ENCODE measurements around the gene HES4.

Gene HES4

GRCh38 chr1:1043411-1043810, 43.5 kb upstream of the HES4 start:
- TF ChIP-seq ZBTB7A (IDR thresholded peaks at IDR 0.05; ENCODE audit: low read depth) (no peak), YY1 (IDR thresholded peaks at IDR 0.05; ENCODE audit: low read depth) (no peak), FOXM1 (IDR thresholded peaks at IDR 0.05; ENCODE audit: borderline replicate concordance, low read depth) (no peak), CEBPB (IDR thresholded peaks at IDR 0.05) (no peak), TEAD4 (IDR thresholded peaks at IDR 0.05) (no peak), NFIC (IDR thresholded peaks at IDR 0.05) (no peak), TCF12 (IDR thresholded peaks at IDR 0.05; ENCODE audit: low read depth) (no peak), MAX (IDR thresholded peaks at IDR 0.05) (no peak), CREB1 (IDR thresholded peaks at IDR 0.05; ENCODE audit: low read depth) (no peak), EP300 (IDR thresholded peaks at IDR 0.05; ENCODE audit: borderline replicate concordance) (no peak), TAF1 (IDR thresholded peaks at IDR 0.05; ENCODE audit: low read depth) (no peak), RAD21 (IDR thresholded peaks at IDR 0.05; ENCODE audit: low read depth) (no peak), EGR1 (IDR thresholded peaks at IDR 0.05) (no peak), REST (IDR thresholded peaks at IDR 0.05; ENCODE audit: low read depth) (no peak)
- TF ChIP-seq, protein P1, sequence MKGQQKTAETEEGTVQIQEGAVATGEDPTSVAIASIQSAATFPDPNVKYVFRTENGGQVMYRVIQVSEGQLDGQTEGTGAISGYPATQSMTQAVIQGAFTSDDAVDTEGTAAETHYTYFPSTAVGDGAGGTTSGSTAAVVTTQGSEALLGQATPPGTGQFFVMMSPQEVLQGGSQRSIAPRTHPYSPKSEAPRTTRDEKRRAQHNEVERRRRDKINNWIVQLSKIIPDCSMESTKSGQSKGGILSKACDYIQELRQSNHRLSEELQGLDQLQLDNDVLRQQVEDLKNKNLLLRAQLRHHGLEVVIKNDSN (IDR thresholded peaks at IDR 0.05), result no peak

DNA sequence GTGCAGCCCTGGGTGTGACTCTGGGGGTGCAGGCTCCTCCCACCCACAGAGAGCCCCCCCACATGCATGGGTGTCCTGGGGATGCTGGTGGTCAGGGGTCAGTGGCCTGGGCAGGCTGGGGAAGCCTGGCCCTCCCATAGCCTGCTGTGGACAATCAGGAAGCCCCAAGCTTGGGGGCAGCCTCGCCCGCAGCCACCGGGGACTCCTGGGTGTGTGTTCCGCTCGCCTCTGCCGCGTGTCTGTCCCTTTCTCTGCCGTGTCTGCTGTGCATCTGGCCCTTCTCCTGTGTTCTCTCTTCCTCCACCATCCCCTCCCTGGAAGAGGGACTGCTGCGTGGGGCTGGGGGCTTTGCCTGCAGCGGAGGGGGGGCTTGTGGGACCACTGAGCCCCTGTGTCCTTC, 42.9 kb upstream of the HES4 start:
- TF ChIP-seq TEAD4 (IDR thresholded peaks at IDR 0.05) (no peak), MAX (IDR thresholded peaks at IDR 0.05) (no peak), TAF1 (IDR thresholded peaks at IDR 0.05; ENCODE audit: low read depth) (no peak), CEBPB (IDR thresholded peaks at IDR 0.05) (no peak), ZBTB7A (IDR thresholded peaks at IDR 0.05; ENCODE audit: low read depth) (no peak), TCF12 (IDR thresholded peaks at IDR 0.05; ENCODE audit: low read depth) (no peak), FOXM1 (IDR thresholded peaks at IDR 0.05; ENCODE audit: borderline replicate concordance, low read depth) (no peak), EGR1 (IDR thresholded peaks at IDR 0.05) (no peak), EP300 (IDR thresholded peaks at IDR 0.05; ENCODE audit: borderline replicate concordance) (no peak), RAD21 (IDR thresholded peaks at IDR 0.05; ENCODE audit: low read depth) (no peak), CREB1 (IDR thresholded peaks at IDR 0.05; ENCODE audit: low read depth) (no peak), REST (IDR thresholded peaks at IDR 0.05; ENCODE audit: low read depth) (no peak), YY1 (IDR thresholded peaks at IDR 0.05; ENCODE audit: low read depth) (no peak), NFIC (IDR thresholded peaks at IDR 0.05) (no peak)
- TF ChIP-seq, protein P1 (IDR thresholded peaks at IDR 0.05), result no peak

GRCh38 chr1:1041873-1042272, 42.0 kb upstream of the HES4 start:
- TF ChIP-seq CEBPB (IDR thresholded peaks at IDR 0.05) (no peak), TAF1 (IDR thresholded peaks at IDR 0.05; ENCODE audit: low read depth) (no peak), EP300 (IDR thresholded peaks at IDR 0.05; ENCODE audit: borderline replicate concordance) (no peak), EGR1 (IDR thresholded peaks at IDR 0.05) (no peak), TEAD4 (IDR thresholded peaks at IDR 0.05) (no peak), CREB1 (IDR thresholded peaks at IDR 0.05; ENCODE audit: low read depth) (no peak), ZBTB7A (IDR thresholded peaks at IDR 0.05; ENCODE audit: low read depth) (no peak), NFIC (IDR thresholded peaks at IDR 0.05) (no peak), REST (IDR thresholded peaks at IDR 0.05; ENCODE audit: low read depth) (no peak), RAD21 (IDR thresholded peaks at IDR 0.05; ENCODE audit: low read depth) (no peak), FOXM1 (IDR thresholded peaks at IDR 0.05; ENCODE audit: borderline replicate concordance, low read depth) (no peak)
- TF ChIP-seq, protein P1 (IDR thresholded peaks at IDR 0.05), result no peak

- TF ChIP-seq ZBTB7A (IDR thresholded peaks at IDR 0.05; ENCODE audit: low read depth) (peak; percentile 12; the same call in 1 of the 2 replicates), TEAD4 (IDR thresholded peaks at IDR 0.05) (no peak)
Observed at GRCh38 chr1:1041092-1041523, 41.2 kb upstream of the HES4 start.
